Hepatocyte (in vitro differentiated cells): Measurements from ENCODE around the gene THAP4. TPM values are rescaled to one million over a fixed set of nuclear protein-coding genes. Genes with fewer than 3 reads are reported as not detected.

Experiments used
- DNase-seq: peaks from one replicate; pipeline ENCODE4 v3.0.0-alpha.2; 2016; ENCODE audit warnings: low spot score
- H2AFZ ChIP-seq: fragments of 200-600 bp; sonication (generic); 2 replicates; pipeline ENCODE4 v1.6.0; 2016; ENCODE audit warnings: antibody characterized with exemption, mild to moderate bottlenecking
- H3K27ac ChIP-seq: fragments of 200-600 bp; sonication (generic); 2 replicates; pipeline ENCODE4 v1.5.1; 2016; ENCODE audit warnings: mild to moderate bottlenecking
- H3K27me3 ChIP-seq: fragments of 200-600 bp; sonication (generic); 2 replicates; pipeline ENCODE4 v1.6.1; 2016
- H3K36me3 ChIP-seq: fragments of 200-600 bp; sonication (generic); replicated peaks from 2 replicates; pipeline ENCODE4 v1.5.1; 2016; ENCODE audit warnings: low read depth; ENCODE audit not compliant: insufficient read depth
- H3K4me1 ChIP-seq: fragments of 200-600 bp; sonication (generic); 2 replicates; pipeline ENCODE4 v1.5.1; 2016; ENCODE audit warnings: mild to moderate bottlenecking, moderate library complexity; ENCODE audit not compliant: insufficient read depth
- H3K4me2 ChIP-seq: fragments of 200-600 bp; sonication (generic); 2 replicates; pipeline ENCODE4 v1.6.0; 2016
- H3K4me3 ChIP-seq: fragments of 200-600 bp; sonication (generic); 2 replicates; pipeline ENCODE4 v1.5.1; 2016; ENCODE audit warnings: mild to moderate bottlenecking
- H3K79me2 ChIP-seq: fragments of 200-600 bp; sonication (generic); 2 replicates; pipeline ENCODE4 v1.6.0; 2017; ENCODE audit warnings: mild to moderate bottlenecking
- H3K9me2 ChIP-seq: fragments of 200-600 bp; sonication (generic); replicated peaks from 2 replicates; pipeline ENCODE4 v1.6.0; 2017; ENCODE audit warnings: mild to moderate bottlenecking; ENCODE audit not compliant: insufficient read depth
- H3K9me3 ChIP-seq: fragments of 200-600 bp; sonication (generic); 2 replicates; pipeline ENCODE4 v1.5.1; 2016; ENCODE audit warnings: low read depth, mild to moderate bottlenecking
- H4K20me1 ChIP-seq: fragments of 200-600 bp; sonication (generic); 2 replicates; pipeline ENCODE4 v1.6.0; 2016; ENCODE audit warnings: mild to moderate bottlenecking; ENCODE audit not compliant: insufficient read depth, poor library complexity, severe bottlenecking
- EZH2 ChIP-seq: fragments of 200-600 bp; sonication (generic); IDR thresholded peaks from 2 replicates; pipeline ENCODE4 v1.6.1; 2016; ENCODE audit warnings: antibody characterized with exemption, mild to moderate bottlenecking, borderline replicate concordance
- EZH2phosphoT487 ChIP-seq: fragments of 200-600 bp; sonication (generic); IDR thresholded peaks from one replicate; pipeline ENCODE4 v1.6.1; 2018; ENCODE audit warnings: antibody characterized with exemption, mild to moderate bottlenecking, low read depth, moderate library complexity; ENCODE audit not compliant: unreplicated experiment, severe bottlenecking
- WGBS: methylation state at CpG from one replicate; pipeline ENCODE4 v1.1.6; 2016; ENCODE audit warnings: low lambda C conversion rate; ENCODE audit errors: missing lambda C conversion rate; 5-methylcytosine and 5-hydroxymethylcytosine counted together
- polyA plus RNA-seq: library from polyadenylated mRNA; unstranded; fragments of >200 nt; fragmentation: Nextera tagmentation; extraction: Ambion mirVana; gene quantifications from 2 replicates; pipeline ENCODE4 v1.2.1, GENCODE V29; 2016
- total RNA-seq: library from RNA; depleted of rRNA; stranded (reverse); fragments of >200 nt; gene quantifications from 2 replicates; pipeline ENCODE4 v1.2.3, GENCODE V29; 2014
- TF ChIP-seq, protein P1 (sequence below): fragments of 200-600 bp; sonication (generic); IDR thresholded peaks from 2 replicates; pipeline ENCODE4 v1.5.1; 2016; ENCODE audit warnings: antibody characterized with exemption, mild to moderate bottlenecking; ENCODE audit not compliant: poor library complexity

Gene THAP4
- total and polyA plus RNA-seq, 2 experiments from 2014 or later: 43.2 to 58.1 TPM

DNA sequence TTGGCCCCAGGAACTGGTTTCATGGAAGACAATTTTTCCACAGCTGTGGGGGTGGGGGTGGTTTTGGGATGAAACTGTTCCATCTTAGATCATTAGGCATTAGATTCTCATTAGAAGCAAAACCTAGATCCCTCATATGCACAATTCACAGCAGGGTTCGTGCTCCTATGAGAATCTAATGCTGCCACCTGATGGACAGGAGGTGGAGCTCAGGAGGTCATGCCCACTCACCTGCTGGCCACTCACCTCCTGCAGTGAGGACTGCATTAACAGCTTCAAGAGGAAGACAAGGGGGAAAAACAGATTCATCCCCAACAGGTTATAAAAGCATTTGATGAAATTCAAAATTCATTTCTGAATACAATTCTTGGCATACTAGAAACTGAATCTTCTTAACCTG lies 38.5 kb downstream of the THAP4 start:
- Histone ChIP-seq H3K9me2 (no peaks in the 10 kb centered on the region), H3K9me3 (no peaks in the 10 kb centered on the region), H3K4me2 (no peak overlapping the region), H3K4me1 (no peaks in the 10 kb centered on the region), H3K79me2 (no peaks in the 10 kb centered on the region), H3K4me3 (no peak overlapping the region), H3K27ac (no peak overlapping the region), H4K20me1 (no peaks in the 10 kb centered on the region), H3K27me3 (no peaks in the 10 kb centered on the region), H3K36me3 (no peaks in the 10 kb centered on the region), H2AFZ (no peak overlapping the region)
- TF ChIP-seq EZH2 (no peak), EZH2phosphoT487 (no peak)
- TF ChIP-seq, protein P1, sequence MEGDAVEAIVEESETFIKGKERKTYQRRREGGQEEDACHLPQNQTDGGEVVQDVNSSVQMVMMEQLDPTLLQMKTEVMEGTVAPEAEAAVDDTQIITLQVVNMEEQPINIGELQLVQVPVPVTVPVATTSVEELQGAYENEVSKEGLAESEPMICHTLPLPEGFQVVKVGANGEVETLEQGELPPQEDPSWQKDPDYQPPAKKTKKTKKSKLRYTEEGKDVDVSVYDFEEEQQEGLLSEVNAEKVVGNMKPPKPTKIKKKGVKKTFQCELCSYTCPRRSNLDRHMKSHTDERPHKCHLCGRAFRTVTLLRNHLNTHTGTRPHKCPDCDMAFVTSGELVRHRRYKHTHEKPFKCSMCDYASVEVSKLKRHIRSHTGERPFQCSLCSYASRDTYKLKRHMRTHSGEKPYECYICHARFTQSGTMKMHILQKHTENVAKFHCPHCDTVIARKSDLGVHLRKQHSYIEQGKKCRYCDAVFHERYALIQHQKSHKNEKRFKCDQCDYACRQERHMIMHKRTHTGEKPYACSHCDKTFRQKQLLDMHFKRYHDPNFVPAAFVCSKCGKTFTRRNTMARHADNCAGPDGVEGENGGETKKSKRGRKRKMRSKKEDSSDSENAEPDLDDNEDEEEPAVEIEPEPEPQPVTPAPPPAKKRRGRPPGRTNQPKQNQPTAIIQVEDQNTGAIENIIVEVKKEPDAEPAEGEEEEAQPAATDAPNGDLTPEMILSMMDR: peak; percentile 41
- DNase-seq: no peak
- 76% methylated on average over 1 of the region's 1 CpG for WGBS

DNA sequence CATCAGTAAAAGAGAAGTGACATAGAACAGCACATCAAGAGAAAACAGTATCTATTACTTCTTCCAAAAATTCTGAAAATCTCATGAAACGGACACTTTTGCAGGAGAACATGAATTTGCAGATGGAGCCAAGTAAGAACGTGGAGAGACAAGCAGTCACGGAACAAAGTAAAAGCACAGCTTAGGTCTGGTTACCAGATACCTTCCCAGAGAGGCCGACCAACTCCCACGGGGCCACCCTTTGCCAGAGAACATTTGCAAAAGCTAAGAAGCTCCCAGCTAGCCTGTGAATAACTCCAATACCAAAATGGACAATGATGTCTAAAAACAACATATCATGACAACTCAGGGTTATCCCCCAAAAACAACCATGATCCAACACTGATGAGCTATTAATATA lies 38.9 kb downstream of the THAP4 start:
- Histone ChIP-seq H4K20me1 (no peaks in the 10 kb centered on the region), H3K4me2 (no peak overlapping the region), H3K9me2 (no peaks in the 10 kb centered on the region), H3K9me3 (no peaks in the 10 kb centered on the region), H2AFZ (no peak overlapping the region), H3K27ac (no peak overlapping the region), H3K27me3 (no peaks in the 10 kb centered on the region), H3K36me3 (no peaks in the 10 kb centered on the region), H3K79me2 (no peaks in the 10 kb centered on the region), H3K4me1 (no peaks in the 10 kb centered on the region), H3K4me3 (no peak overlapping the region)
- WGBS: 54% methylated on average over 5 of the region's 5 CpGs
- DNase-seq: no peak
- TF ChIP-seq EZH2 (no peak), EZH2phosphoT487 (no peak)
- TF ChIP-seq, protein P1: no peak

DNA sequence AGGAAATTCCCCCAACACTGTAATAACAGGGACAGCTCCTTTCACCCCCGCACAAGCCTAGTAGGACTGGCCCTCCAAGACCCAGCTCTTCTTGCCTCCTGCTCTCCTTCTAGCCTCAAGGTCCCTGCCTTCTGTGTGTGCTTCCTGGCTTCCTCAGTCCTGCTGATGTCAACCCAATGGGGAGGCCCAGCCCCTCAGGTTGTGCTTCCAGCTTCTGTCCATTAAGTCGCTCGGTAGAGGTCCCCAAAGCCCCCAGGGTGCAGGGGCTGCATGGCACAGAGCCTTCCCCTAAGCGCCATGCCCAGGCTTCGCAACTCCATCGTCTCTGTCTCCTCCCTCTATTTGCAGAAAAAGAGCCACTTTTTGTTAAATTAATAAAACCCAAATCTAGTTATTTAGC lies 39.4 kb downstream of the THAP4 start:
- Histone ChIP-seq H3K4me2 (no peak overlapping the region), H3K4me3 (no peak overlapping the region), H4K20me1 (no peaks in the 10 kb centered on the region), H3K4me1 (no peaks in the 10 kb centered on the region), H2AFZ (no peak overlapping the region), H3K9me2 (no peaks in the 10 kb centered on the region), H3K27ac (no peak overlapping the region), H3K9me3 (no peaks in the 10 kb centered on the region), H3K79me2 (no peaks in the 10 kb centered on the region), H3K27me3 (no peaks in the 10 kb centered on the region), H3K36me3 (no peaks in the 10 kb centered on the region)
- no peak for DNase-seq
- TF ChIP-seq EZH2: no peak
- TF ChIP-seq, protein P1: no peak
- TF ChIP-seq EZH2phosphoT487: no peak
- 94% methylated on average over 6 of the region's 6 CpGs for WGBS

DNA sequence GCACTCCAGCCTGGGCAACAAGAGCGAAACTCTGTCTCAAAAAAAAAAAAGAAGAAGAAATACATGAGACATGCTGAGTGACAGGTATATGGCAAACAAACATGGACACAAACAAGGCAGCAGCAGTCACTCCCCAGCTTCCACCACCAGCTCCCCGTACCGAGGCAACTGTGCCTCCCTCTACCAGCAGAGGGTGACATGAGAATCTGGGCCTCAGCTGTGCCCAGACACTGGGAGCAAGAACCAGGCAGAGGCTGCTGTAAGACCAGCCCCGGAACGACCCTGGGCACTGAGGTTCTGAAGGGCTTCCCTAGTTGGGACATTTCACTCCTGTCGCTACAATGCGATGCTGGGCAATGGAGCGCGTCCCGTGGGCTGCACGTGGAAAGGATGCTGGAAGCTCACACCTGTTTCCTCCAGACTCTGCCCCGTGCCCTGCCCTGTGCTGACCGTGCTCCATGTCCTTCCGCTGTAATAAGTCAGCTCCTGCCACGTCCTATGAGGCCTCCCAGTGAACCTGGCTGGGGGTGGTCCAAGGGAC lies 41.3 kb downstream of the THAP4 start:
- no peaks in the 10 kb centered on the region for H3K27me3 ChIP-seq
- TF ChIP-seq EZH2phosphoT487: no peak
- TF ChIP-seq, protein P1: peak; percentile 32
- no peaks in the 10 kb centered on the region for H3K36me3 ChIP-seq
- no peak overlapping the region for H3K27ac ChIP-seq
- H3K4me3 ChIP-seq: no peak overlapping the region
- H3K9me3 ChIP-seq: no peaks in the 10 kb centered on the region
- H4K20me1 ChIP-seq: no peaks in the 10 kb centered on the region
- H3K9me2 ChIP-seq: no peaks in the 10 kb centered on the region
- no peaks in the 10 kb centered on the region for H3K4me1 ChIP-seq
- H2AFZ ChIP-seq: no peak overlapping the region
- H3K79me2 ChIP-seq: no peaks in the 10 kb centered on the region
- 82% methylated on average over 15 of the region's 15 CpGs for WGBS
- DNase-seq: peak; percentile 47
- no peak overlapping the region for H3K4me2 ChIP-seq
